WERI-Rb-1 (cell line): Measurements from ENCODE around the gene DCTD.

Source experiments
- DNase-seq: peaks from one replicate; pipeline ENCODE4 v3.0.0-alpha.2; 2020
- H3K27ac ChIP-seq: fragments of 250-450 bp; sonication (Bioruptor Pico); 2 replicates; pipeline ENCODE4 v1.5.1; 2020; ENCODE audit warnings: mild to moderate bottlenecking, moderate library complexity
- H3K27me3 ChIP-seq: fragments of 250-450 bp; sonication (Bioruptor Pico); 2 replicates; pipeline ENCODE4 v1.5.1; 2021; ENCODE audit warnings: mild to moderate bottlenecking, low read depth, moderate library complexity; ENCODE audit not compliant: insufficient read depth, severe bottlenecking
- H3K36me3 ChIP-seq: fragments of 250-450 bp; sonication (Bioruptor Pico); 2 replicates; pipeline ENCODE4 v1.5.1; 2020; ENCODE audit warnings: mild to moderate bottlenecking, moderate library complexity
- H3K4me3 ChIP-seq: 2 replicates; pipeline ENCODE4 v1.5.1; 2011; ENCODE audit warnings: low read depth, mild to moderate bottlenecking, control low read depth, low read length
- H3K9me3 ChIP-seq: fragments of 250-450 bp; sonication (Bioruptor Pico); 2 replicates; pipeline ENCODE4 v1.5.1; 2021; ENCODE audit warnings: mild to moderate bottlenecking, moderate library complexity; ENCODE audit not compliant: severe bottlenecking
- TF ChIP-seq, protein P1 (sequence below): IDR thresholded peaks from 2 replicates; pipeline ENCODE4 v1.5.1; 2011; ENCODE audit warnings: low read depth, mild to moderate bottlenecking, control low read depth, inconsistent platforms, low read length

Gene DCTD

GRCh38 chr4:182885022-182885737 lies 32.0 kb downstream of the DCTD start:
- Histone ChIP-seq H3K27me3 (no peaks in the 10 kb centered on the region), H3K27ac (no peak overlapping the region), H3K4me3 (no peak overlapping the region), H3K9me3 (peaks cover 3% of the 10 kb centered on the region), H3K36me3 (peaks cover 59% of the 10 kb centered on the region)
- no peak for DNase-seq
- TF ChIP-seq, protein P1, sequence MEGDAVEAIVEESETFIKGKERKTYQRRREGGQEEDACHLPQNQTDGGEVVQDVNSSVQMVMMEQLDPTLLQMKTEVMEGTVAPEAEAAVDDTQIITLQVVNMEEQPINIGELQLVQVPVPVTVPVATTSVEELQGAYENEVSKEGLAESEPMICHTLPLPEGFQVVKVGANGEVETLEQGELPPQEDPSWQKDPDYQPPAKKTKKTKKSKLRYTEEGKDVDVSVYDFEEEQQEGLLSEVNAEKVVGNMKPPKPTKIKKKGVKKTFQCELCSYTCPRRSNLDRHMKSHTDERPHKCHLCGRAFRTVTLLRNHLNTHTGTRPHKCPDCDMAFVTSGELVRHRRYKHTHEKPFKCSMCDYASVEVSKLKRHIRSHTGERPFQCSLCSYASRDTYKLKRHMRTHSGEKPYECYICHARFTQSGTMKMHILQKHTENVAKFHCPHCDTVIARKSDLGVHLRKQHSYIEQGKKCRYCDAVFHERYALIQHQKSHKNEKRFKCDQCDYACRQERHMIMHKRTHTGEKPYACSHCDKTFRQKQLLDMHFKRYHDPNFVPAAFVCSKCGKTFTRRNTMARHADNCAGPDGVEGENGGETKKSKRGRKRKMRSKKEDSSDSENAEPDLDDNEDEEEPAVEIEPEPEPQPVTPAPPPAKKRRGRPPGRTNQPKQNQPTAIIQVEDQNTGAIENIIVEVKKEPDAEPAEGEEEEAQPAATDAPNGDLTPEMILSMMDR = no peak

GRCh38 chr4:182884040-182884439 lies 33.1 kb downstream of the DCTD start:
- Histone ChIP-seq H3K9me3 (peaks cover 3% of the 10 kb centered on the region), H3K27ac (no peak overlapping the region), H3K36me3 (peaks cover 48% of the 10 kb centered on the region), H3K4me3 (no peak overlapping the region), H3K27me3 (no peaks in the 10 kb centered on the region)
- DNase-seq = no peak
- TF ChIP-seq, protein P1 = no peak

DNA sequence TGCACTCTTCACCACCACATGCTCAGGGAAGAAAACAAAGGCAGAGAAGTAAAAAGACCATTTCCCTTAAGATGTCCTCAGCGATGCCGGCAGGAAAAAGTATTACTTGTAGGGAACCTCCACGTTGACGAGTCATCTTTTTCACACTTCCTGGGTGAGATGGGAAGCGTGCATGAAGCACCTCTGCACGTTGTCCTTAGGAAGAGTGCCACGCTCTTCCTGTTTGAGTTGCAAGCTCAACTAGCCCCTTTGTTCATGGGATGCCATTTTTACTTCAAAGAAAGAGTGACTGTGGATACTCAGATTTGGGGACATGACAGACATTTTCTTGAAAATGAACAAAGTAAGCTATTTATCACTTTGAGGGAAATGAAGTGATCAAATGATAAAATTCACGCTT lies 33.8 kb downstream of the DCTD start:
- no peak for DNase-seq
- no peak overlapping the region for H3K27ac ChIP-seq
- TF ChIP-seq, protein P1 = no peak
- no peaks in the 10 kb centered on the region for H3K27me3 ChIP-seq
- no peak overlapping the region for H3K4me3 ChIP-seq
- peaks cover 3% of the 10 kb centered on the region for H3K9me3 ChIP-seq
- H3K36me3 ChIP-seq = peaks cover 41% of the 10 kb centered on the region

GRCh38 chr4:182881914-182882313 lies 35.3 kb downstream of the DCTD start:
- TF ChIP-seq, protein P1 = no peak
- Histone ChIP-seq H3K4me3 (no peak overlapping the region), H3K27ac (0 out of 2 replicates have a peak overlapping the region, but pooled peaks have one; percentile 11), H3K9me3 (peaks cover 3% of the 10 kb centered on the region), H3K36me3 (peaks cover 34% of the 10 kb centered on the region), H3K27me3 (no peaks in the 10 kb centered on the region)
- DNase-seq = no peak

DNA sequence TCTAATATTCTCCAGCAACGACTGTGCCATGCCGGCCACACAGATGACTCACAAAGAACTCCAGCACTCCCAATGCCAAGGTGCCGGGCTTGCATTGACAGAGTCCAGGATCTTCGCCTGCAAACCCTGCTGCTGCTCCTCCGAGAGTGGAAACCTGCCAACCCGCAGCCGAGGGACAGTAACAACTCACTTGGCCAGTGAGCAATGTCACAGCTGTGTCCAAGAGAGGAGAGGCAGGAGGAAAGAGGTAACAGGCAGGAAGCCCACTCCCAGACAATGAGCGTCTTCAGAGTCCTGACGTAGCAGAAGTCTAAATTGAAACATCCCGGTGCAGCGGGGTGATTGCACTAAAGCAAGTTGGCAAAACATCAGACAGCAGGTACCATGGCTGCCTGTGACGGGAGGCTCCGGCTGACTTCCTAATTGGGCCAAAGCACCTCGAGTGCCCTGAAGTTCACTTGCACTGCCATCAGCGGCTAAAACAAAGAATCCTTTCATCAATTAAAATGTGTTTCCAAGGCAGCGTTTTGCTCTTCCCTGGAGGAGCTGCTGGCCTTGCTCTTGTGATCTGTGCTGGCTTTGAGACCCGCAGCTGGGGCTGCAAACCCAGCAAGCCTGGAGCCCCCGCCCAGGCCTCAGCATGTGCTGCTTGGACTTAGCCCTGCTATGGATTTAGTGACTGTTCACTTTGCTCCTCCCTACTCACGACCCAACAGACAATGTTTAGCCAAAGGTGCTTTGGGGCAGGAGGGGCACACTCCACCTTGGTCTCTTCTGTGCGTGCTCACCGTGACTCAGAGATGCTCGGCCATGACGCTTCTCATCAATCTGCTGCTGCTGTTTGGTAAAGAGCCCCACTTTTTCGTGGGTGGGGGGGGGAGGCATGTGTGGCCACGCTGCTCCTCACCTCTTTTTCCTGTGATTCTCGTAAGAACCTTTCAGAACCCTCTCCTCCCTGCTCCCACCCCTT lies 36.5 kb downstream of the DCTD start:
- H3K9me3 ChIP-seq = peaks cover 3% of the 10 kb centered on the region
- H3K36me3 ChIP-seq = peaks cover 24% of the 10 kb centered on the region
- TF ChIP-seq, protein P1 = no peak
- no peak overlapping the region for H3K4me3 ChIP-seq
- no peak overlapping the region for H3K27ac ChIP-seq
- no peak for DNase-seq
- no peaks in the 10 kb centered on the region for H3K27me3 ChIP-seq
